Omental fat pad (tissue), 4 donors: ENCODE data around the gene REN. TPM values are rescaled to one million over a fixed set of nuclear protein-coding genes. Genes with fewer than 3 reads are reported as not detected.

Source experiments
- ATAC-seq: fragments of 150-250 bp; one replicate; pipeline ENCODE4 v1.9.1; 2016; ENCODE audit warnings: mild to moderate bottlenecking, moderate library complexity; ENCODE audit not compliant: low FRiP score
- DNase-seq: peaks from one replicate; pipeline ENCODE4 v3.0.0-alpha.2; 2019; ENCODE audit warnings: low spot score
- CTCF ChIP-seq, 3 donors: fragments of 450-650 bp; IDR thresholded peaks; one replicate each; pipeline ENCODE4 v1.5.1; 2016 to 2017; ENCODE audit warnings: antibody characterized with exemption in 3 of 3, mild to moderate bottlenecking in 3 of 3, moderate library complexity in 2 of 3
- total RNA-seq, 4 donors: library from RNA; depleted of rRNA; stranded (reverse); fragments of >200 nt; gene quantifications; one replicate each; pipeline ENCODE4 v1.1.0, GENCODE V29; 2016

REN gene
- total RNA-seq, 4 donors from 2014 or later = 1.4 to 2.8 TPM; not detected in 2

GRCh38 chr1:204124639-204125038 lies 41.5 kb downstream of the REN start:
- TF ChIP-seq CTCF (IDR thresholded peaks at IDR 0.05) = no peak
- DNase-seq = no peak
- no peak for ATAC-seq

- ATAC-seq = no peak
- no peak for TF ChIP-seq CTCF (IDR thresholded peaks at IDR 0.05)
- no peak for DNase-seq
These were observed 42.8 kb downstream of the REN start for GRCh38 chr1:204123376-204123775.

- ATAC-seq (no peak), DNase-seq (no peak)
- no peak for TF ChIP-seq CTCF (IDR thresholded peaks at IDR 0.05)
These were observed 44.1 kb downstream of the REN start for GRCh38 chr1:204121840-204122555.

- no peak for TF ChIP-seq CTCF (IDR thresholded peaks at IDR 0.05)
- no peak for DNase-seq
- ATAC-seq = no peak
These were observed 49.6 kb downstream of the REN start for GRCh38 chr1:204116539-204116938.

- TF ChIP-seq CTCF (IDR thresholded peaks at IDR 0.05) = no peak
- DNase-seq (no peak), ATAC-seq (no peak)
These were observed 51.0 kb downstream of the REN start for GRCh38 chr1:204115116-204115515.

- DNase-seq (no peak), ATAC-seq (no peak)
- no peak for TF ChIP-seq CTCF (IDR thresholded peaks at IDR 0.05)
These were observed 51.5 kb downstream of the REN start for GRCh38 chr1:204114606-204115005.

GRCh38 chr1:204113896-204114295 lies 52.2 kb downstream of the REN start:
- ATAC-seq = no peak
- TF ChIP-seq CTCF (IDR thresholded peaks at IDR 0.05) = no peak
- no peak for DNase-seq
